SW480 (cell line): Measurements from ENCODE around the gene SAPCD2.

ENCODE experiments used
- DNase-seq: peaks from one replicate; pipeline ENCODE4 v3.0.0-alpha.2; 2016; ENCODE audit warnings: low spot score

Gene SAPCD2

DNA sequence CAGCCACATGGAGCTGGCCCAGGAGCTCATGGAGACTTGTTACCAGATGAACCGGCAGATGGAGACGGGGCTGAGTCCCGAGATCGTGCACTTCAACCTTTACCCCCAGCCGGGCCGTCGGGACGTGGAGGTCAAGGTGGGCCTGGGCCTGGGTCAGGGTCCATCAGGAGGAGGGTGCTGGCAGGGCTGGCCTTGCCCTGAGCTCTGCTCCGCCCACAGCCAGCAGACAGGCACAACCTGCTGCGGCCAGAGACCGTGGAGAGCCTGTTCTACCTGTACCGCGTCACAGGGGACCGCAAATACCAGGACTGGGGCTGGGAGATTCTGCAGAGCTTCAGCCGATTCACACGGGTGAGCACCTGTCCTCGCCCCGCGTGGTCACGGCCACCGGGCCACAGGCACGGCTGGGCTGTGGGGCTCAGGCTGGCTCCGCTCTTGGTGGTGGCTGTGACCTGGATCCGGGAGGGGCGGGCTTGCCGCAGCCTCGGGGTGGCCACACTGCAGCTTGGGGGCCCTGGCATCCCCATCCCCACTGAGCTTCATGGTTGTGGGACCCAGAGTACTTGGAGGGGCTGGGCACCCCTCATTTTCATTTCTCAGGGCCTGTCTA, 37.1 kb upstream of the SAPCD2 start:
- no peak for DNase-seq

- DNase-seq: no peak
These were observed 36.4 kb upstream of the SAPCD2 start for GRCh38 chr9:137106662-137107250.

DNA sequence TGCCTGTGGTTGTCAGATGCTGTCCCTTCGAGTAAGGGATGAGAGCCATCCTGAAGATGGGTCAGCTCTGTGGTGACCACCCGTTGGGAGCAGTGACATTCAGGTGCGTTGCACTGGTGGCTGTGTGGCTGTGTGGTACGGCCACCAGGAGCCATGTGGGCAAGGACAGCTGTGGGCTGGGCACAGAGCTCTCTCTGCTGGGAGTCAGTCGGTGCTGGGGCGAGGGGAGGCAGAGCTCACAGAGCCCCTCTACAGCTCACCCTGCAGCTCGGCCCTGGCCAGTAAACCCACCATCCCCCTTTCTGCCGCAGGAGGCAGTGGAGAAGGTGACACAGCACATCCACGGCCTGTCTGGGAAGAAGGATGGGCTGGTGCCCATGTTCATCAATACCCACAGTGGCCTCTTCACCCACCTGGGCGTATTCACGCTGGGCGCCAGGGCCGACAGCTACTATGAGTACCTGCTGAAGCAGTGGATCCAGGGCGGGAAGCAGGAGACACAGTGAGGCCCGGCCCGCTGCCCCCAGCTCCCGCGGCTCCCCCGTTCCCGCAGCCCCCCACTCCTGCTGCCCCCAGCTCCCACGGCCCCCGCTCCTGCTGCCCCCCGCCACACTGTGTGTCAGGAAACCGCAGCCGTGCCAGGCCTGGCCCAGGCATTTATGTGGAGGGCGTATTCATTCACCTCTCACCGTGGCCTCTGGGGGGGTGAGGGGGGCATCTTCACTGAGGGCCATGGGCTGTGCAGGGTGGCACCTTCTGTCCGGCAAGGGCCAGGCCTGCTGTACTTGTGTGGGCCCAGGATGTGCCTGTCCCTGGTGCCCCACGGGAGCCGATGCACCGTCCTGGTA, 35.7 kb upstream of the SAPCD2 start:
- DNase-seq: no peak

DNA sequence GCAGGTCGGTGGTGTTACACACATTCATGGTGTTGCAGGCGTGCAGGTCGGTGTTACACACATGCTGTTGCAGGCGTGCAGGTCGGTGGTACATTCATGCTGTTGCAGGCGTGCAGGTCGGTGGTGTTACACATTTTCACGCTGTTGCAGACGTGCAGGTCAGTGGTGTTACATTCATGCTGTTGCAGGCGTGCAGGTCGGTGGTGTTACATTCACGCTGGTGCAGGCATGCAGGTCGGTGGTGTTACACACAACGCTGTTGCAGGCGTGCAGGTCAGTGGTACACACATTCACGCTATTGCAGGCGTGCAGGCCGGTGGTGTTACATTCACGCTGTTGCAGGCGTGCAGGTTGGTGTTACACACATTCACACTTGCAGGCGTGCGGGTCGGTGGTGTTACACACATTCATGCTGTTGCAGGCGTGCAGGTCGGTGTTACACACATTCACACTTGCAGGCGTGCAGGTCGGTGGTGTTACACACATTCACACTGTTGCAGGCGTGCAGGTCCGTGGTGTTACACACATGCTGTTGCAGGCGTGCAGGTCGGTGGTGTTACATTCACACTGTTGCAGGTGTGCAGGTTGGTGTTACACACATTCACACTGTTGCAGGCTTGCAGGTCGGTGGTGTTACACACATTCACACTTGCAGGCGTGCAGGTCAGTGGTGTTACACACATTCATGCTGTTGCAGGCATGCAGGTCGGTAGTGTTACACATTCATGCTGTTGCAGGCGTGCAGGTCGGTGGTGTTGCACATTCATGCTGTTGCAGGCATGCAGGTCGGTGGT, 33.0 kb upstream of the SAPCD2 start:
- DNase-seq: no peak

DNA sequence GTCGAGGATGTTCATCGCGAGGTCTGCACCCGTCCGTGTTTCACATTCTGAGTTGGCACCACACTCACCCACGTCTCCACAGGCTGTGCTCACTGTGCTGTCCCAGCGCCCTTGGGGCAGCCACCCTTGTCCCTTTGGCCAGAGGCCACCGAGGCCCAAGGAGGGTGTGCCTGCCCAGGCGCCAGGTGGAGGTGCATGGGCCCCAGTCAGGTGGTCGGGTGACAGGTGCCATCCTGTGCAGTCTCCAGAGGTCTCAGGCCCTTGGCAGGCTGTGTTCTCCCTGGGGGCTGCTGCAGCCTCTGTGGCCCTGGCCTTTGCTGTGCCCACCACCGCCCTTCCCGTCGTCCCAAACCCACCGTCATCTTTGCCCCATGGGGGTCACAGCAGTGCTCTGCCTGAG, 28.9 kb upstream of the SAPCD2 start:
- no peak for DNase-seq

DNA sequence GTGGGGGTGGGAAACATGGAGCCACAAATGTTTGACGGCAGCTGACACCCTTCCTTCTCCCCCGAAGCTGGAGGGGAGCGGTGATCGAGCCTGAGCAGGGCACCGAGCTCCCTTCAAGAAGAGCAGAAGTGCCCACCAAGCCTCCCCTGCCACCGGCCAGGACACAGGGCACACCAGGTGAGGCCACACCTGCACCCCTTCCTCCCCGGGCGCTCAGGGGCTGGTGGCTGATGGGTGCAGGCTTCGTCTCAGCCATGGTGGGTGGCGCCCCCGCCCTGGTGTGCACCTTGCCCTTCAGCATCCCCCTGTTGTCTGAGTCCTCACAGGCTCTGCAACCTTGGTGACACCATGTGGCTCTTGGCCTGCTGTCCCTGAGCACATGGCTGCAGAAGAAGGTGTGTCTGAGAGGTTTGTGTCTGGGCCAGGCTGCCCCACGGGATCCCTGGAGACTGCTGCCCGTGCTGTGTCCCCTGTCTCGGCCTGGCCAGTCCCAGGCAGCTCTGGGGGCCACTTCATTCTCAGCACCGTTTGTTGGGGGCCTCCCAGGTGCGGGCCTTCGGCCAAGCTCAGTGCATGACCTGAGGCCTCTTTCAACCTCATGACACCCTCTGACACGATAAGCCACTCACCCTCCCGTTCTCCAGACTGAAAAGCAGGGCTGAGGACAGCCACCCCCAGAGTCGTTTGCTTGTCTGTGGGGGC, 27.6 kb upstream of the SAPCD2 start:
- no peak for DNase-seq

- DNase-seq: no peak
These were observed 26.6 kb upstream of the SAPCD2 start for GRCh38 chr9:137096785-137097546.

GRCh38 chr9:137095664-137096517, 25.5 kb upstream of the SAPCD2 start:
- DNase-seq: no peak

- DNase-seq: no peak
These were observed 19.0 kb upstream of the SAPCD2 start for GRCh38 chr9:137089232-137089947.

GRCh38 chr9:137088121-137088520, 17.8 kb upstream of the SAPCD2 start:
- no peak for DNase-seq

GRCh38 chr9:137087409-137087925, 17.1 kb upstream of the SAPCD2 start:
- DNase-seq: no peak

DNA sequence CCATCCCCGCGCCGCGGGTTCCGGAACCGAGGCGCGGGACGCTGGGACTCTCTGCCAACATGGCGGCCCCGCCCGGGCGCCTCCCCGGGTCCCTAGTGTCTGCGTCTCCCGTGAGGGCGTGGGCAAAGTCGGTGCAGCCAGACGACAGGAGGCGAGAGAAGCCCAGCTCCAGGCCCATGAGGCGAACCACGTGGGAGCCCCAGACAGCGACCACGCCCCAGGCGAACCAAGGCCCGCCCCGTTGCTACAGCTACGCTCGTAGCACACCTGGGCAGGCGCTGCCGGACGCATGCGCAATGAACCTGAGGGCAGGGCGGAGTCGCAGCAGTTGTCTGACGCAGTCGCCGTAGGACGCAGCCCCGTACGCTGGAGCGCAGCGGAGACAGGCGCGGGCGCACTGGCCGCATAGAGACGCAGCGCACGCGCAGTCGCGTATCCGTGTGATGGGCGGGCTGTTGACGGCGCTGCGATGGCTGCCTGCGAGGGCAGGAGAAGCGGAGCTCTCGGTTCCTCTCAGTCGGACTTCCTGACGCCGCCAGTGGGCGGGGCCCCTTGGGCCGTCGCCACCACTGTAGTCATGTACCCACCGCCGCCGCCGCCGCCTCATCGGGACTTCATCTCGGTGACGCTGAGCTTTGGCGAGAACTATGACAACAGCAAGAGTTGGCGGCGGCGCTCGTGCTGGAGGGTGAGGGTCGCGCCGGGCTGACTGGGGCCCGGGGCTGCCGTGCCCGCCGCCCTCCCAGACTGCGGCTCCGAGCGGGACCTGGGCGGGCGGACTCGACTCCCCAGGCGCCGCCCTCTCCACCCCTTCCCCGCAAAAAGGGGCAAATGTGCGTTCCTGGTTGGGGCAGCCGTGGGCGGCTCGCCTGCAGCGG, 16.4 kb upstream of the SAPCD2 start, which contains the start of gene MAN1B1:
Gene MAN1B1, plus strand, starts transcription at position 455 of the 878 bp plus-strand sequence. Its CDS starts 15 bp downstream, at position 470.
- DNase-seq: peak; percentile 98

DNA sequence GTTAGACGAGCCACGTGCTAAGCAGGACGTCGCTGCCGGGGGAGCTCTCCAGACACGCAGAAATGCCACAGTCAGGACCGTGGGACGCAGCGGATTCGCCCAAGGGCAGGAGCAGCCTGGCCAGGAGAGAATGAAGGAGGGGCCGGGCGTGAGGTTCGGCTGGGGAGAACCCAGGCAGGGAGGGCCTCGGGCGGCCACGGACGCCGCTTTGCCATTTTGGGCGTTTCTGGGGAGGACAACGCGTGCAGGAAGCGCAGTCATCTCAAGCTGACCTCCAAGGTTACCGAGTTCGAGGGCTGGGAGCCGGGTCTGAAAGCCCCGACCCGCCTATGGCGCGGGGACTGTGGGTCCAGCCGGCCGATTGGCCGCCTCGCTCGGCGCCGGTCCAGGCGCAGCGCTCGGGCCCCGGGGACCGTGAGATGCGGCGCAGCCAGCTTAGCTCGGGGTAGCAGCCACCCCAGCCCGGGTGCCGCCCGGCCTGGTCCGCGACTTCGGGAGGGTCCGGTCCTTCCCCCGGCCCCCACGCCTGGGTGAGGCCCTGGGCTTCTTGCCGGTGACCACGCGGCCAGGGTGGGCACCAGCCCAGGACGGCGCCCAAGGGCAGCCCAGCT, 15.7 kb upstream of the SAPCD2 start:
- DNase-seq: peak; percentile 58

GRCh38 chr9:137084526-137084925, 14.2 kb upstream of the SAPCD2 start:
- no peak for DNase-seq

GRCh38 chr9:137083394-137084004, 13.1 kb upstream of the SAPCD2 start:
- peak; percentile 97 for DNase-seq

DNA sequence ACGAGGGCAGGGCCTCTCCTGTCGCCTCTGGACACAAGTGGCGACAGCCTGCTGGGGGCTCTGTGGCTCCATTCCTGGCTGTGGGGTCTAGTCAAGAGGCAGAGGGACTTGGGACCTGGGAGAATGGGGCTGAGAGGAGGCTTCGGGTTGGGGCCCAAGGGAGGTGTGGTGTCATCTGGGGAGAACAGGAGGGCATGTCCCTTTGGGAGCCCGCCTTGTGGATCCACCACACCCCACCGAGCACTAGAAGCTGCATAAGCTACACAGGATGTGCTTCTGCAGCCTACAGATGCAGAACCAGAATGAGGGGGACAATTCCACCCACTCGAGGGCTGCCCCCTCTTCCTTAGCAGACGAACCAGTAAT, 12.6 kb upstream of the SAPCD2 start:
- DNase-seq: no peak

- DNase-seq: no peak
These were observed 12.0 kb upstream of the SAPCD2 start for GRCh38 chr9:137082222-137082924.
